OCI-LY3 (cell line): ENCODE measurements around the gene DHRSX.

ENCODE experiments used
- H2AFZ ChIP-seq: fragments of 200-600, 300-600 bp; shearing (Covaris generic); 2 replicates; pipeline ENCODE4 v1.6.0; 2014; ENCODE audit warnings: antibody characterized with exemption, low read depth, low read length
- H3K27ac ChIP-seq: fragments of 200-600, 300-600 bp; sonication (generic); 2 replicates; pipeline ENCODE4 v1.5.1; 2014; ENCODE audit warnings: mild to moderate bottlenecking, low read length, moderate library complexity, mixed read lengths
- H3K27me3 ChIP-seq: fragments of 200-600, 300-600 bp; sonication (generic); 2 replicates; pipeline ENCODE4 v1.6.1; 2014; ENCODE audit warnings: low read depth, low read length, mixed read lengths
- H3K36me3 ChIP-seq: fragments of 200-600, 300-600 bp; sonication (generic); replicated peaks from 2 replicates; pipeline ENCODE3; 2014; ENCODE audit warnings: low read depth, low read length, mixed read lengths
- H3K4me1 ChIP-seq: fragments of 300-600, 200-600 bp; sonication (generic); 2 replicates; pipeline ENCODE4 v1.6.1; 2014; ENCODE audit warnings: low read length, mixed read lengths
- H3K4me2 ChIP-seq: fragments of 200-600, 300-600 bp; sonication (generic); 2 replicates; pipeline ENCODE4 v1.6.1; 2014; ENCODE audit warnings: low read length, mixed read lengths
- H3K4me3 ChIP-seq: fragments of 300-600, 200-600 bp; sonication (generic); 2 replicates; pipeline ENCODE4 v1.5.1; 2014; ENCODE audit warnings: antibody characterized with exemption, mild to moderate bottlenecking, low read length, moderate library complexity
- H3K79me2 ChIP-seq: fragments of 300-600, 200-600 bp; shearing (Covaris generic); 2 replicates; pipeline ENCODE4 v1.6.1; 2014; ENCODE audit warnings: mild to moderate bottlenecking, low read length, mixed read lengths
- H3K9ac ChIP-seq: fragments of 300-600, 200-600 bp; shearing (Covaris generic); 2 replicates; pipeline ENCODE4 v1.6.0; 2014; ENCODE audit warnings: mild to moderate bottlenecking, low read length, moderate library complexity
- H3K9me3 ChIP-seq: fragments of 200-600, 300-600 bp; shearing (Covaris generic); 2 replicates; pipeline ENCODE4 v1.6.1; 2014; ENCODE audit warnings: low read length, mixed read lengths; ENCODE audit not compliant: insufficient read depth
- H4K20me1 ChIP-seq: fragments of 200-600, 300-600 bp; sonication (generic); 2 replicates; pipeline ENCODE4 v1.6.1; 2016; ENCODE audit warnings: low read length, mixed read lengths; ENCODE audit not compliant: insufficient read depth
- CTCF ChIP-seq: fragments of 200-600, 300-600 bp; sonication (generic); IDR thresholded peaks from 2 replicates; pipeline ENCODE4 v1.5.1; 2014; ENCODE audit warnings: antibody characterized with exemption, low read length, low read depth
- EZH2phosphoT487 ChIP-seq: fragments of 200-600 bp; shearing (Covaris generic); IDR thresholded peaks from 2 replicates; pipeline ENCODE4 v1.6.1; 2018; ENCODE audit warnings: antibody characterized with exemption, mixed run types, low read depth

DHRSX gene

GRCh38 chrX:2410279-2411020, 90.3 kb downstream of the DHRSX start:
- Histone ChIP-seq H3K27ac (no peak overlapping the region), H3K9me3 (peaks cover 13% of the 10 kb centered on the region), H2AFZ (no peak overlapping the region), H3K79me2 (peaks cover 5% of the 10 kb centered on the region; the same call in 1 of the 2 replicates), H3K36me3 (peaks cover 35% of the 10 kb centered on the region), H3K27me3 (no peaks in the 10 kb centered on the region), H3K4me3 (no peak overlapping the region), H3K9ac (no peak overlapping the region), H3K4me1 (no peaks in the 10 kb centered on the region), H3K4me2 (no peak overlapping the region), H4K20me1 (peaks cover 12% of the 10 kb centered on the region)
- TF ChIP-seq EZH2phosphoT487 (no peak), CTCF (no peak)

GRCh38 chrX:2409796-2410195, 91.0 kb downstream of the DHRSX start:
- no peaks in the 10 kb centered on the region for H3K27me3 ChIP-seq
- peaks cover 8% of the 10 kb centered on the region; the same call in 1 of the 2 replicates for H4K20me1 ChIP-seq
- no peak overlapping the region for H3K9ac ChIP-seq
- TF ChIP-seq CTCF: no peak
- TF ChIP-seq EZH2phosphoT487: no peak
- 0 out of 2 replicates have a peak, but pooled peaks cover 4% of the 10 kb centered on the region for H3K79me2 ChIP-seq
- H3K4me1 ChIP-seq: no peaks in the 10 kb centered on the region
- peaks cover 13% of the 10 kb centered on the region for H3K9me3 ChIP-seq
- no peak overlapping the region for H2AFZ ChIP-seq
- H3K4me2 ChIP-seq: no peak overlapping the region
- H3K27ac ChIP-seq: no peak overlapping the region
- H3K36me3 ChIP-seq: peaks cover 34% of the 10 kb centered on the region
- no peak overlapping the region for H3K4me3 ChIP-seq

- H3K9ac ChIP-seq: no peak overlapping the region
- H3K9me3 ChIP-seq: peaks cover 9% of the 10 kb centered on the region
- H3K4me3 ChIP-seq: no peak overlapping the region
- 0 out of 2 replicates have a peak, but pooled peaks cover under 1% of the 10 kb centered on the region for H4K20me1 ChIP-seq
- no peak overlapping the region for H3K4me2 ChIP-seq
- H3K27ac ChIP-seq: no peak overlapping the region
- no peaks in the 10 kb centered on the region for H3K4me1 ChIP-seq
- peaks cover 33% of the 10 kb centered on the region for H3K36me3 ChIP-seq
- no peak overlapping the region for H2AFZ ChIP-seq
- TF ChIP-seq EZH2phosphoT487: no peak
- no peak for TF ChIP-seq CTCF
- H3K27me3 ChIP-seq: no peaks in the 10 kb centered on the region
- no peaks in the 10 kb centered on the region for H3K79me2 ChIP-seq
Measured at GRCh38 chrX:2408856-2409255, 91.9 kb downstream of the DHRSX start.

GRCh38 chrX:2406891-2407518, 93.8 kb downstream of the DHRSX start:
- Histone ChIP-seq H2AFZ (no peak overlapping the region), H3K27me3 (no peaks in the 10 kb centered on the region), H3K4me1 (no peaks in the 10 kb centered on the region), H3K4me3 (no peak overlapping the region), H3K9ac (no peak overlapping the region), H3K36me3 (peaks cover 45% of the 10 kb centered on the region), H4K20me1 (no peaks in the 10 kb centered on the region), H3K4me2 (no peak overlapping the region), H3K9me3 (peaks cover 9% of the 10 kb centered on the region), H3K27ac (no peak overlapping the region), H3K79me2 (no peaks in the 10 kb centered on the region)
- TF ChIP-seq CTCF (no peak), EZH2phosphoT487 (no peak)
